GM18909 (cell line): Measurements from ENCODE around the gene DCLK3.
A peak's percentile ranks its signal among the peaks of the same experiment; 100 is the strongest.

ENCODE experiments used
- ATAC-seq: cut with Tn5 transposase; IDR thresholded peaks from one replicate; pipeline ENCODE4 v1.9.1; 2021; ENCODE audit warnings: mild to moderate bottlenecking; ENCODE audit not compliant: unreplicated experiment, poor library complexity

Gene DCLK3

DNA sequence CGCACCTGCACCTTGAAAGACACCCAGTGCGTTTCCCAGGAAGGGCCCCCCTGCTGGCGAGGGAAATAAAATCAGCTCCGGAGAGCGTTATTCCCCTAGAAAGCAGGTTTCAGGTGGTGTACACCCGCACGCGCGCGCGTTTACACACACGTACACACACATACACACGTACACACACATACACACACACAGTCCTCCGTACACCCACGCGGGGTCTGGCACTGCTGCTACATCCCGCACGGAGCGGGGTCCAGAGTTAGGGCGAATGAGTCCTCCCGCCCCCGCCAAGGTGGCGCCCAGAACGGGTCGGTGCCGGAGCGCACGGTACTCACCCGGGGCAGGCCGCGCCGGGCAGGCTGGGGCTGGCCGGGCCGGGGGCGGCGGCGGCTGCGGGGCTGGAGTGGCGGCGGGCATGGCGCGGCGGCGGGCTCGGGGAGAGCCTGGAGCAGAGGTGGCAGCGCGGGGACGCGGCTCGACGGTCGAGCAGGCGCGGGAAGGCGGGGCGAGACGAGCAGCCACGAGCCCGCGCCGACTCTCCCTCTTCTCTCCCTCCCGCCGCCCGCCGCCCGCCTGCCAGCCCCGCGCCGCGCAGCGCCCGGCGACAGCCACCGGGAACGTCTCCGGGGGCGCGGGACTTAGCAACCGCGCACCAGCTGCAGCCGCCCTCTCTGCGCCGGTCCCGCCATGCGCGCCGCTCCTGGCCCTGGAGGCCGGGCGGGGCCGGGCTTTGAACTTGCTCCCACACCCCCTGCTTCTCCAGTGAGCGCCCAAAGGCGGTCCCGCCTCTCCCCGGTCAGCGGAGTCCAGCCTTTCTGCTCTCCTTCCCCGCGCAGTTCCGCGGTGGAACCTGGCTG is at the start of gene DCLK3:
Gene DCLK3, minus strand, starts transcription at position 704 of the 854 bp plus-strand sequence. Its CDS starts 290 bp downstream, at position 414.
- no peak for ATAC-seq

DNA sequence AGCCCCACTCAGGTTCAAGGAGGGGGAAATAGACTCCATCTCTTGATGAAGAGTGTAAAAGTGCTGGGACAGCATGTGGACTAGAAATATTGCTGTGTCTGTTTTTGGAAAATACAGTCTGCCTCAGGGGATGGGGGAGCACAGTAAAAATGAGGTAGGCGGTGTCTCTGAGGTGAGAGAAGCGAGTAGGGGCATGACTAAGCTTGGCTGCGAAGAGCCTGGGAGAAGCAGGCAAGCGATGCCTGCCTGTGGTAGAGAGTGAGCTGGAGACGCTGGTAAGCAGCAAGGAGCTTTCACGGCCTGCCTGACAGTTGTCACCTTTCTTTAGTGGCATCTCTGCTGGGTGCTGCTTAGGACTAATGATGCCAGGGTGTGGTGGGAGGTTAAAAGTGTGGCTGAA is 49.0 kb upstream of the DCLK3 start:
- ATAC-seq: no peak

DNA sequence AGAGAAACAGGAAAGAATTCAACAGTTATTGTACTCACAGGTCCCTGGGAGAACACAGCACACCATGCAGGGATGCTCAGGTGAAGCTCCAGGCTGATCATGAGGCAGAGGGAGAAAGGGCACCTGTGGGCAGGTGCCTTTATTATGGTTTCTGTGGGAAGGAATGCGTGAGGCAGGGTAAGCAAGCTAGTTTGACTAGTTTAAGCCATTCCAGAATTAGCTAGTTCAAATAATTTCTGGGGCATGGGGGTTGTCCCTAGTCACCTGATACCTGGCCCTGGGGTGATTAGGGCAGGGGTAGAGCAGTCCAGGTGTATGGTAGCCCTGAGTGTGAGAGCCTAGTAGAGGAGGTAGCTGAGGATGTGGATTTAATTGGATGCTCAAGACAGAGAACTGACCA is 47.9 kb upstream of the DCLK3 start:
- no peak for ATAC-seq

DNA sequence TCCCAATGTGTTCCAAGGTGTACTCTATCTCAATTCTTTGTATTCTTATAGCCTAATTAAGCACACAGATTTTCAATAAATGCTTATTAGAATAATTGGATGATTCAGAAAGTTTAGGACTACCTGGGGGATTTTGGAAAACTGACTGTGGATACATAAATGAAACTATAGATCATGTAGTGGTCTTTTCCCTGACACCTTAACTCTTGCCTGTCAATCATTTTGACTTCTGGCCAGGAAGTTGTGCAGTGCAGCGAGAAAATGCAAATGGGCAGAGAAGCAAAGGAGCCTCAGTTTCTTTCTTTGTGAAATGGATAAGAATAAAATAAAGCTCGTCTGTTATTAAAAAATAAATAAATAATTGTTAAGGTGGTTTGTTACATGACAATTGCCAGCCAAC is 47.4 kb upstream of the DCLK3 start:
- ATAC-seq: no peak

GRCh38 chr3:36804295-36805055 is 40.1 kb upstream of the DCLK3 start:
- ATAC-seq: no peak

- ATAC-seq: no peak
Observed at GRCh38 chr3:36803091-36803791, 38.9 kb upstream of the DCLK3 start.

- no peak for ATAC-seq
Observed at GRCh38 chr3:36800533-36801116, 36.3 kb upstream of the DCLK3 start.

DNA sequence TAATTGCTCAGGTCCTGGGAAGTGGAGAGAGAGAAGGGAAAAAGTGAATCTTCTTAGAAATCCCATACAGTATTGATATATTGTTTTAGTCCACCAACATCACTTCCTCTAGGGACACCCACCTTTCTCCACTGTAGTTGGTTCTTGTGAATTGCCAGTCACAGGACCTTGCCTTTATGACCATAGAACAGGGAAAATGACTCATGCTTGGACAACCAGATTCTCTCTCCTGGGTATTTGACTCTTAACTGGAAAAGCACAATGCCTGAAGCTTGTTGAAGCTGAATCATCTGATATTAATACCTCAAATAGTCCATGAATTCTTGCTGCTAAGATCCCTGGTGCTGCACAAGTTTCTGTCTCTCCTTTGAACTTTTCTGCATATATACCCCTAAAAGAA is 32.5 kb upstream of the DCLK3 start:
- ATAC-seq: no peak

- ATAC-seq: no peak
Observed at GRCh38 chr3:36796161-36796560, 31.8 kb upstream of the DCLK3 start.

- ATAC-seq: no peak
Observed at GRCh38 chr3:36795622-36796021, 31.3 kb upstream of the DCLK3 start.

DNA sequence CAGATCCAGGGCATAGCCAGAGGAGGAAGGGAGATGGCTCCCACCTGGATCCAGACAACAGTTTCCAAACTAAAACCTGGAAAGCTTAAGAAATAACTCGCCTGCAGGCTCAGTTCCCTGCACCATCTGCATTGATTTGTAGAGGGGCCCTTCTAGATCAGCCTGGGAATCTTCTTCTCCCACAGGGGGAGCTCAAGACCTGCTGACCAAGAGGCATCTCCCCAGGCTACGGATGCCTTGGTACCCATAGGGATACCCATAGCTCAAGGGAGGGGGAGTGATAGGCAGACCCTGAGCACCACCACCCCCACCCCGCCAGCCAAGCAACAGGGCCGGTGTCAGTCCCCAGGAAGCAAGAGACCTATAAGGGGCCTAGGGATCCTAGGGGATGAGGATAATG is 28.0 kb upstream of the DCLK3 start:
- peak; percentile 66 for ATAC-seq

DNA sequence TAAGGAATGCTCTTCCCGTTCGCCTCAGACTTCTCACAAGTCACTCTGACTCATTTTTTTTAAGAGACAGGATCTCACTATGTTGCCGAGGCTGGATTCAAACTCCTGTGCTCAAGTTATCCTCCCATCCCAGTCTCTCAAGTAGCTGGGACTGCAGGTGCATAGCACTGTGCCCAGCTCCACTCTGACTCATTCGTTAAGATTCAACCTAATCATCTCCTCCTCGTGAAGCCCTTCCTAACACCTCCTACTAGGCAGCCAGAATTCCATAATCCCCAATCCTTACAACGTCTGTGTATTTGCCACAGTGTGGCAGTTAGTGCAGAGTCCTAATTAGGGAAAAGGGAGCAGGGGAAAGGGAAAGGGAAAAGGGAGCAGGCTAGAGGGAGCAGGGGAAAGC is 26.4 kb upstream of the DCLK3 start:
- no peak for ATAC-seq

DNA sequence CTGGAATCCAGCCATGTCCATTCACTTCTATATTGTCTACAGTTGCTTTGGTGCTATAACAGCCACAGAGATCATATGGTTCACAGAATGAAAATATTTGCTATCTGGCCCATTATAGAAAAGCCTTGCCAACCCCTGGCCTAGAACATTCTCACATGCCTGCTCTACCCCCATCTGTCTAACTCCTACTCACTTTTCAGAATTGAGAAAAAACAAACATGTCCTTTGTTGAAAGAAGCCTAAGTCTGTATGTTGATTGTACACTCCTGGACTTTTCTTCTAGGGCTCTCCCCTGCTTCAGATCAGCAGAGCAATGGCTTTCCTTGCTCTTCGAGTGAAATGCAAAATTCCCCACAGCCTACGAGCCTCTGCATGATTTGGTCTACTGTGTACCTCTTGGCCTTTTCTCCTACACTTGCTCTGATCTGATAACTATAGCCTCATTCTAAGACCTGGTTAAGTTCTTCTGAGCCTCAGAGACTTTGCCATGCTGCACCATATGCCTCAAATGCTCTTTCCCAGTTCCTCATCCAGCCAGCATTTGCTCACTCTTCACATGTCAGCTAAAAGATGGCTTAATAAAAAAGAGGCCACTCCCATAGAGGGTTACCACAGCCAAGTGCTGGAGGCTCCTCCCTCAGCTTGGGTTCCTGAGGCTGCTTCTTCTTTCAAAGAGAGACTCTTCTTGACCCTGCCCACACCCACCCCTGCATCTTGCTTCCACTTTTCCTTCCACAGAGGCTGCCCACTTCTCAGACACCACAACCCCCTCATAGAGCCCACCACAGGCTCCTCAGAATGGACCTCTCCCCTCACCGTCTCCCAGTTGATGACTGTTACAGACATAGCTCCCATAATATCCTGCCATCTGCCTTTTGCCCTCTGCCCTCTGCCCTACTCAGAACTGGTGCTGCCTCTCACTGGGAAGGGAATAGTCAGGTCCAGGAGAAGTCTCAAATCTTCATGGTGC is 22.9 kb upstream of the DCLK3 start:
- ATAC-seq: no peak

DNA sequence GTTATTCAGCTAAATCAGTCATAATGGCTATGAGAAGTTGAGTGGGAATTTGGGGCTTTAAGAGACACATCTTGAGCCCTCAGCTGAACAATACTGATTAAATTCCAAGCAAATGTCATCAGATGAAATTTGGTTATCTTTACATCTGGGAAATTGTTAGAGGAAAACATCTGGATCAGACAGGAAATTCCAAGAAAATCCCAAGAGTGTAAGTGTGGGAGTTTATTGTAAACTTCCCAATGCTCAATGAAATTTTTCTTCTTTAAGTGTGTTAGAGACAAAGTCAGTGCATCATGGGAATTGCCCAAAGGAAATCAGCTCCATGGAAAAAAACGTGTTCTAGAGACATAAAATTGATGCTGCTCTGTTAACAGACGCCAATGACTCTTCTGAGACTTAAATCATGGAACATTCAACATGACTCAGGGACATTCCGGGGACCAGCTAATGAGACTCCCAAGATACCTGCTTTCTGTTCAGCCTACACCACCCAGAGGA is 19.8 kb upstream of the DCLK3 start:
- ATAC-seq: no peak

DNA sequence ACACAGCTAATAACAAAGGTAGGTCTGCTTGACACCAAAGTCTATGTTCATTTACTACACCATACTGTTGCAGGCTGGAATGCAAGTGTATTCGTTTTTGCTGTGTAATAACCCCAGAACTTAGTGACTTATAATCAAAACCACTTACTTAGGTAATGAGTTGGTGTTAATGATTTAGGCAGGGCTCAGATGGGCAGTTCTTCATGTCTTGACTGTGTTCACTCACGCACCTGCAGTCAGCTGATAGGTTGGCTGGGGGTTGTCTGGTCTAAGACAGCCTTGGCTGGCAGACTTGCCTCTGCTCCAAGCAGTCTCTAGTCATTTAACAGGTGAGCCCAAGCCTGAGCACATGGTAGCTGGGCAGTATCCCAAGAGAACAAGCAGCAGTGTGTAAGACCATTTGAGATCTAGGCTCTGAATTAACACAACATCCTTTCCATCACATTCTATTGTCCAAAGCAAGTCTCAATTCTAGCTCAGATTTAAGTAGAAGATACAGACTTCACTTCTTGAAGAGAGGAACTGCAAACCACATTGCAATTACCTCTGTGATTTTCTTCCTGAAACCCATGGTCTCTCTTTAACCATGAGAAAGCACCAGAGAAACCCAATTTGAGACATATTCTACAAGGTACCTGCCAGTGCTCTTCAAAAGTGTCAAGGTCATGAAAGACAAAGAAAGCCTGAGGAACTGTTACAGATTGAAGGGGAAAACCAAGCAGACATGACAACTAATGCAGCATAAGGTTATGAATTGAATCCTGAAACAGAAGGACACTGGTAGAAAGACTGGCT is 13.3 kb upstream of the DCLK3 start:
- peak; percentile 79 for ATAC-seq

GRCh38 chr3:36776436-36776835 is 12.1 kb upstream of the DCLK3 start:
- no peak for ATAC-seq

GRCh38 chr3:36774052-36774451 is 9.7 kb upstream of the DCLK3 start:
- no peak for ATAC-seq

- no peak for ATAC-seq
Observed at GRCh38 chr3:36771931-36772330, 7.6 kb upstream of the DCLK3 start.

DNA sequence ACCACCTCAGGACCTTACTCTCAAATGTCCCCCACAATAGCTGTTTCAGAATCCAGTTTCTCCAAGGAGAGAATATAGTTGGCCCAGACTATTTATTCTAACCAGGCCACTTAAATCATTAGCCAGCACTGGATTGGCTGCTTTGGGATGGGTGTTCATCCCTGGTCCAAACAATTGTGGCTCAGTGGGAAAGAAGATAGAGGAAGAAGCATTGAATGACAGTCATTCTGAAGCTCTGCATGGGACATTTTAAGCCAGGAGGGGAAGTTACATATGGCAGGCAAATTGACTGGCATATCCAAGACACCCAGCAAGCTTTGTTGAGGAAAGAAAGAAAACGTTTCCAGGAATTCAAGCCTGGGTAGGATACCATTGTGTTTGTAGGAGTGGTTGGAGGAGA is 5.6 kb upstream of the DCLK3 start:
- no peak for ATAC-seq
